LNCaP clone FGC (cell line): ENCODE results near the gene INPP4A.

Experiments
- DNase-seq: peaks from one replicate; pipeline ENCODE4 v3.0.0-alpha.2; 2011; ENCODE audit warnings: low read depth
- H3K4me3 ChIP-seq: 2 replicates; pipeline ENCODE4 v1.5.1; 2011; ENCODE audit warnings: mild to moderate bottlenecking, low read depth, low read length, control low read depth
- TF ChIP-seq, protein P1 (sequence below): IDR thresholded peaks from 2 replicates; pipeline ENCODE4 v1.5.1; 2012; ENCODE audit warnings: mild to moderate bottlenecking; ENCODE audit not compliant: control insufficient read depth, insufficient read depth; ENCODE audit errors: extremely low read depth

Gene INPP4A

GRCh38 chr2:98530114-98530513 lies 85.5 kb downstream of the INPP4A start:
- H3K4me3 ChIP-seq = no peak overlapping the region
- DNase-seq = no peak
- TF ChIP-seq, protein P1, sequence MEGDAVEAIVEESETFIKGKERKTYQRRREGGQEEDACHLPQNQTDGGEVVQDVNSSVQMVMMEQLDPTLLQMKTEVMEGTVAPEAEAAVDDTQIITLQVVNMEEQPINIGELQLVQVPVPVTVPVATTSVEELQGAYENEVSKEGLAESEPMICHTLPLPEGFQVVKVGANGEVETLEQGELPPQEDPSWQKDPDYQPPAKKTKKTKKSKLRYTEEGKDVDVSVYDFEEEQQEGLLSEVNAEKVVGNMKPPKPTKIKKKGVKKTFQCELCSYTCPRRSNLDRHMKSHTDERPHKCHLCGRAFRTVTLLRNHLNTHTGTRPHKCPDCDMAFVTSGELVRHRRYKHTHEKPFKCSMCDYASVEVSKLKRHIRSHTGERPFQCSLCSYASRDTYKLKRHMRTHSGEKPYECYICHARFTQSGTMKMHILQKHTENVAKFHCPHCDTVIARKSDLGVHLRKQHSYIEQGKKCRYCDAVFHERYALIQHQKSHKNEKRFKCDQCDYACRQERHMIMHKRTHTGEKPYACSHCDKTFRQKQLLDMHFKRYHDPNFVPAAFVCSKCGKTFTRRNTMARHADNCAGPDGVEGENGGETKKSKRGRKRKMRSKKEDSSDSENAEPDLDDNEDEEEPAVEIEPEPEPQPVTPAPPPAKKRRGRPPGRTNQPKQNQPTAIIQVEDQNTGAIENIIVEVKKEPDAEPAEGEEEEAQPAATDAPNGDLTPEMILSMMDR = no peak

- no peak overlapping the region for H3K4me3 ChIP-seq
- TF ChIP-seq, protein P1 = no peak
- DNase-seq = no peak
Observed at GRCh38 chr2:98532756-98533155, 88.1 kb downstream of the INPP4A start.

DNA sequence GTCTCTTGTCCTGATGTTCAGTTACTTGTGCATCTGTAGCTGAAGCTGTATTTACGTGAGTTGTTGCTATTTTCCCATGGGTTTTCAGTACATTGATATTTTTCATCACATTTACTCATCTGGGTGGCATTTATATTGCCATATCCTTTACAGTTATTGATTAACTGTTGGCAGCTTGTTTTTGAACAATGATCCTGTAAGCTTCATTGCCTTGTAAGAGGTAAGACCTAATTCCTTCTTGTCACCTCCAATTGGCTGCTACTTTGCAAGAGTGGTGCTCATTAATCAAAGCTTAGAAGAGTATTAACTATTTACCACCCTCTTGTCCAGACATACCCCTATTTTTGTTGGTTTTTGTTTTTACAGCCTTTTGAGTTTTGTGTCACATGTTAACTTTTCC lies 88.9 kb downstream of the INPP4A start:
- TF ChIP-seq, protein P1 = no peak
- H3K4me3 ChIP-seq = no peak overlapping the region
- no peak for DNase-seq

DNA sequence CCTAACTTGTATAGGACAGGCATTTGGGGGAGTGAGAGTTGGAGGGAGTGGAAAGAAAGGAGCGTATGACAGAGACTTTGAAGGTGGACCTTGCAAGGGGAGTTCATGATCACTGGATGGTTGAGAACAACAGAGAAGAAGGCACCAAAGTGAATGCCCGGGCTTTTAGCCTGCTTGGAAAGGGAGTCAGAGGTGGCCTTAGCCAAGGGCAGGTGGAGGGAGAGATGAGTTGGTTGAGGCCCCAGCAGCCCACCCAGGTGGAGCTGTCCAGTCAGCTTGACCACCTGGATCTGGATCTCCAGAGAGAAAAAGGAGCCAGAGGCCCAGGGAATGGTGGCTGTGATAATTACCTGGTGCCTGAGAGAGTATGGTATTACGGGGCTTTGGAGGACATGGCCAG lies 90.1 kb downstream of the INPP4A start:
- H3K4me3 ChIP-seq = no peak overlapping the region
- TF ChIP-seq, protein P1 = no peak
- DNase-seq = no peak

- H3K4me3 ChIP-seq = no peak overlapping the region
- TF ChIP-seq, protein P1 = no peak
Observed at GRCh38 chr2:98535971-98536677, 91.5 kb downstream of the INPP4A start.

DNA sequence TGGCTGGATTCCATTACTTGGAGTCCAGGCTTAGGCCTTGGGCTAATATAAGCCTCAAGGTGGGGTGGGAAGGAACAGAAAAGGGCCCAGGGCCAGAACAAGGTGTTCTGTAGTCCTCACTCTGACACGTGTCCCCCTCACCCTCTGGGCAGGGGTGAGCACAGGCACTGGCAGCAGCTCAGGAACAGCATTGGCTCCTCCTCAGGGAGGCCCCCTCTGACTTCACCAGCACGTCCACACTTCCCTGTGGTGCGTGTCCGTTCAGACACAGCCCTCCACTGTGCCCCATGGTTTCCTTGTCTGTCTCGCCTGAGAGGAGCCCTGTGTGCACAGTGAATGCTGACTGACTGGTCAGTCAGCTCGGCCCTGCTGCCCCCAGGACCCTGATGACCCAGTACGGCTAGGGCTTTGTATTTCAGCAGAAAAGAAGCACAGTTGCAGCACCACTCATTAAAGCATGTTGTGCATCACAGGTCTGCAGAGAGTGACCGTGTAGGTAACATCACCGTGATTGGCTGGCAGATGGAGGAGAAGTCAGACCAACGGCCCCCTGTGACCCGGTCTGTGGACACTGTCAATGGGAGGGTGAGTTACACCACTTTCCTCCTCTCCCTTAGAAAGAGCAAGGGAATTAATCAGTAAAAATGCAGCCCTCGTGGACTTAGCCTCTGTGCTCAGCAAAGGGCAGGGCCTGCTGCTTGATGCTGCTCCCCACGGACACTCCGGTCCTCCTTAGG lies 92.9 kb downstream of the INPP4A start:
- TF ChIP-seq, protein P1 = no peak
- DNase-seq = no peak
- no peak overlapping the region for H3K4me3 ChIP-seq

More at GRCh38 chr2:98535971-98536677, 91.5 kb downstream of the INPP4A start:
- no peak for DNase-seq
